Measurements from ENCODE around the gene EVX2. TPM values are rescaled to one million over a fixed set of nuclear protein-coding genes. Genes with fewer than 3 reads are reported as not detected.

Gene EVX2
- total and polyA plus RNA-seq, 8 donors = not detected

GRCh38 chr2:176084611-176085119 lies 903 bp upstream of the EVX2 start:
- no peaks in the 10 kb centered on the region for H3K36me3 ChIP-seq
- intact Hi-C loops (cut with DNase I) = loop anchor here in 1 of 2 donors (10.0 kb wide), 1 partner anchor 720 kb away; no protein-coding TSS in a partner anchor
- no peak overlapping the region for H3K4me3 ChIP-seq
- peaks cover 0 to 31% of the 10 kb centered on the region in 2 donors for H3K4me1 ChIP-seq
- TF ChIP-seq CTCF (IDR thresholded peaks at IDR 0.05) = no peak
- no peaks in the 10 kb centered on the region for H3K9me3 ChIP-seq
- no peak for ATAC-seq
- DNase-seq = no peak
- peaks cover 97 to 100% of the 10 kb centered on the region in 2 donors for H3K27me3 ChIP-seq
- no peak overlapping the region for H3K27ac ChIP-seq

- H3K9me3 ChIP-seq = no peaks in the 10 kb centered on the region
- no peaks in the 10 kb centered on the region for H3K36me3 ChIP-seq
- H3K4me1 ChIP-seq = peaks cover 0 to 32% of the 10 kb centered on the region in 2 donors
- intact Hi-C loops (cut with DNase I) = loop anchor here in 1 of 2 donors (10.0 kb wide), 1 partner anchor 718 kb away; no protein-coding TSS in a partner anchor
- peaks cover 97 to 100% of the 10 kb centered on the region in 2 donors for H3K27me3 ChIP-seq
- H3K4me3 ChIP-seq = no peak overlapping the region
- DNase-seq (no peak), ATAC-seq (no peak)
- TF ChIP-seq CTCF (IDR thresholded peaks at IDR 0.05) = no peak
- no peak overlapping the region for H3K27ac ChIP-seq
Measured at GRCh38 chr2:176082824-176083751, 674 bp downstream of the EVX2 start.

GRCh38 chr2:176082525-176082823 lies 1.3 kb downstream of the EVX2 start:
- intact Hi-C loops (cut with DNase I) = loop anchor here in 1 of 2 donors (10.0 kb wide), 1 partner anchor 718 kb away; no protein-coding TSS in a partner anchor
- DNase-seq = no peak
- no peaks in the 10 kb centered on the region for H3K9me3 ChIP-seq
- H3K4me3 ChIP-seq = no peak overlapping the region
- peaks cover 97 to 100% of the 10 kb centered on the region in 2 donors for H3K27me3 ChIP-seq
- H3K27ac ChIP-seq = no peak overlapping the region
- no peak for TF ChIP-seq CTCF (IDR thresholded peaks at IDR 0.05)
- no peak for ATAC-seq
- peaks cover 0 to 28% of the 10 kb centered on the region in 2 donors for H3K4me1 ChIP-seq
- H3K36me3 ChIP-seq = no peaks in the 10 kb centered on the region

GRCh38 chr2:176081837-176082524 lies 1.8 kb downstream of the EVX2 start:
- no peak for TF ChIP-seq CTCF (IDR thresholded peaks at IDR 0.05)
- H3K4me3 ChIP-seq = no peak overlapping the region
- peaks cover 97 to 100% of the 10 kb centered on the region in 2 donors for H3K27me3 ChIP-seq
- peaks cover 0 to 28% of the 10 kb centered on the region in 2 donors for H3K4me1 ChIP-seq
- H3K36me3 ChIP-seq = no peaks in the 10 kb centered on the region
- ATAC-seq = no peak
- intact Hi-C loops (cut with DNase I) = loop anchor here in 1 of 2 donors (10.0 kb wide), 1 partner anchor 717 kb away; no protein-coding TSS in a partner anchor
- H3K27ac ChIP-seq = no peak overlapping the region
- no peaks in the 10 kb centered on the region for H3K9me3 ChIP-seq
- no peak for DNase-seq

Data from left lung (tissue), 10 donors.